Colonic mucosa (tissue), 4 donors: ENCODE results near the gene TST. TPM values are rescaled to one million over a fixed set of nuclear protein-coding genes. Genes with fewer than 3 reads are reported as not detected.

Experiments
- DNase-seq: peaks from one replicate; pipeline ENCODE4 v3.0.0-alpha.2; 2020
- H3K27ac ChIP-seq: fragments of 200-600 bp; one replicate; pipeline ENCODE4 v1.8.0; 2021
- H3K27me3 ChIP-seq: fragments of 200-600 bp; one replicate; pipeline ENCODE4 v1.8.0; 2021
- H3K36me3 ChIP-seq: fragments of 200-600 bp; one replicate; pipeline ENCODE4 v1.8.0; 2021
- H3K4me1 ChIP-seq: fragments of 200-600 bp; one replicate; pipeline ENCODE4 v1.8.0; 2021; ENCODE audit warnings: mild to moderate bottlenecking
- H3K4me3 ChIP-seq: fragments of 200-600 bp; one replicate; pipeline ENCODE4 v1.8.0; 2021
- H3K9ac ChIP-seq, 2 donors: one replicate each; pipeline ENCODE4 v1.7.0; 2013; ENCODE audit warnings: control low read depth in 2 of 2, low read depth in 2 of 2, low read length in 2 of 2
- H3K9me3 ChIP-seq: fragments of 200-600 bp; one replicate; pipeline ENCODE4 v1.8.0; 2021
- CTCF ChIP-seq: fragments of 200-600 bp; IDR thresholded peaks from one replicate; pipeline ENCODE4 v1.8.0; 2022; ENCODE audit warnings: antibody characterized with exemption, mild to moderate bottlenecking
- intact Hi-C: fragments of 100-400 bp; cut with DNase I; formaldehyde crosslinking; loops from one replicate; pipeline ENCODE4 v1.14.1; 2022
- total RNA-seq, 2 donors: library from RNA; stranded (reverse); fragmentation: NEBNext Ultra II Directional in 1 of 2; extraction: Animal tissue kit (Norgen Biotek cat#: 25700) in 1 of 2; gene quantifications; one replicate each; pipeline ENCODE4 v1.2.1, GENCODE V29; 2021
- donor health status: healthy.
- donor health status: DM: no; HTN: no; CAD: no.
- donor health status: DM: no; HTN: no; CAD: no.

TST gene
- total RNA-seq, 2 donors from 2014 or later = 410 to 474 TPM

- peak overlapping the region; percentile 57 to 78 for H3K9ac ChIP-seq
- no peak for DNase-seq
- peaks cover 35% of the 10 kb centered on the region for H3K4me1 ChIP-seq
- peak overlapping the region; percentile 99 for H3K27ac ChIP-seq
- intact Hi-C loops = no loop called here
- no peak overlapping the region for H3K4me3 ChIP-seq
- no peaks in the 10 kb centered on the region for H3K27me3 ChIP-seq
- H3K36me3 ChIP-seq = peaks cover 1% of the 10 kb centered on the region
- peak; percentile 79 for TF ChIP-seq CTCF
- H3K9me3 ChIP-seq = no peaks in the 10 kb centered on the region
Measured at GRCh38 chr22:37021710-37022482, 2.6 kb upstream of the TST start.

- H3K27ac ChIP-seq = peak overlapping the region; percentile 99
- peak; percentile 71 for DNase-seq
- H3K36me3 ChIP-seq = no peaks in the 10 kb centered on the region
Measured at GRCh38 chr22:37021041-37021440, 1.8 kb upstream of the TST start.

GRCh38 chr22:37020192-37020479 lies 889 bp upstream of the TST start:
- DNase-seq = peak; percentile 80
- Histone ChIP-seq H3K9me3 (no peaks in the 10 kb centered on the region), H3K36me3 (no peaks in the 10 kb centered on the region), H3K4me3 (peak overlapping the region; percentile 87), H3K27me3 (no peaks in the 10 kb centered on the region), H3K4me1 (peaks cover 43% of the 10 kb centered on the region), H3K9ac (peak overlapping the region; percentile 94 to 97), H3K27ac (peak overlapping the region; percentile 99)
- intact Hi-C loops = no loop called here
- no peak for TF ChIP-seq CTCF

More at GRCh38 chr22:37021041-37021440, 1.8 kb upstream of the TST start:
- Histone ChIP-seq H3K4me1 (peaks cover 38% of the 10 kb centered on the region), H3K9me3 (no peaks in the 10 kb centered on the region), H3K9ac (peak overlapping the region; percentile 60 to 97), H3K27me3 (no peaks in the 10 kb centered on the region), H3K4me3 (no peak overlapping the region)
- intact Hi-C loops = no loop called here
- TF ChIP-seq CTCF = no peak

- H3K4me3 ChIP-seq = peak overlapping the region; percentile 87
- H3K36me3 ChIP-seq = no peaks in the 10 kb centered on the region
- peak overlapping the region; percentile 83 to 94 for H3K9ac ChIP-seq
- TF ChIP-seq CTCF = no peak
- no peaks in the 10 kb centered on the region for H3K9me3 ChIP-seq
- H3K4me1 ChIP-seq = peaks cover 49% of the 10 kb centered on the region
- peak; percentile 89 for DNase-seq
- peak overlapping the region; percentile 99 for H3K27ac ChIP-seq
- no peaks in the 10 kb centered on the region for H3K27me3 ChIP-seq
- intact Hi-C loops = no loop called here
Measured at GRCh38 chr22:37018815-37019308, 385 bp downstream of the TST start.

GRCh38 chr22:37018086-37018814 lies 997 bp downstream of the TST start:
- DNase-seq = no peak
- peaks cover 49% of the 10 kb centered on the region for H3K4me1 ChIP-seq
- intact Hi-C loops = no loop called here
- no peaks in the 10 kb centered on the region for H3K27me3 ChIP-seq
- TF ChIP-seq CTCF = no peak
- H3K36me3 ChIP-seq = no peaks in the 10 kb centered on the region
- H3K9ac ChIP-seq = peak overlapping the region; percentile 83 to 94
- no peaks in the 10 kb centered on the region for H3K9me3 ChIP-seq
- peak overlapping the region; percentile 99 for H3K27ac ChIP-seq
- peak overlapping the region; percentile 87 for H3K4me3 ChIP-seq
